HepG2 (cell line): ENCODE data around the gene XXYLT1. TPM values are rescaled to one million over a fixed set of nuclear protein-coding genes. Genes with fewer than 3 reads are reported as not detected.
A peak's percentile ranks its signal among the peaks of the same experiment; 100 is the strongest.

Experiments used
- GLI4 ChIP-seq: sonication (generic); formaldehyde crosslinking; IDR thresholded peaks from 2 replicates; pipeline ENCODE4 v1.5.1; 2020; ENCODE audit warnings: missing genetic modification reagents, mild to moderate bottlenecking, moderate library complexity, borderline replicate concordance
- SAP130 ChIP-seq: IDR thresholded peaks from 2 replicates; pipeline ENCODE4 v1.6.1; 2016; ENCODE audit warnings: low read depth
- SRSF4 ChIP-seq: fragments of 200-400 bp; formaldehyde crosslinking; IDR thresholded peaks from one replicate; pipeline ENCODE4 v1.6.1; 2018; ENCODE audit warnings: mild to moderate bottlenecking, low read depth, low read length, moderate library complexity; ENCODE audit not compliant: poor library complexity, severe bottlenecking
- ZBTB49 ChIP-seq: sonication (generic); formaldehyde crosslinking; IDR thresholded peaks from 2 replicates; pipeline ENCODE4 v1.4.0; 2020; ENCODE audit warnings: missing genetic modification reagents, borderline replicate concordance
- ZMYM3 ChIP-seq: sonication (generic); formaldehyde crosslinking; IDR thresholded peaks from 2 replicates; pipeline ENCODE4 v1.5.1; 2020; ENCODE audit warnings: mild to moderate bottlenecking, missing genetic modification reagents
- ZNF225 ChIP-seq: sonication (generic); formaldehyde crosslinking; IDR thresholded peaks from 2 replicates; pipeline ENCODE4 v1.4.0; 2020; ENCODE audit warnings: mild to moderate bottlenecking, missing genetic modification reagents
- ZNF543 ChIP-seq: sonication (generic); formaldehyde crosslinking; IDR thresholded peaks from 2 replicates; pipeline ENCODE4 v1.4.0; 2020; ENCODE audit warnings: mild to moderate bottlenecking, missing genetic modification reagents
- ZNF710 ChIP-seq: sonication (generic); formaldehyde crosslinking; IDR thresholded peaks from 2 replicates; pipeline ENCODE4 v1.5.0; 2020; ENCODE audit warnings: mild to moderate bottlenecking, missing genetic modification reagents, borderline replicate concordance
- polyA plus RNA-seq, 8 experiments: library from polyadenylated mRNA; depleted of rRNA in 3 of 8; stranded (reverse) in 7 of 8; unstranded in 1 of 8; fragments of >200 nt; fragmentation: Illumina TruSeq in 4 of 8; extraction: Trizol in 4 of 8; gene quantifications; 2 replicates each; pipeline versions ENCODE4 v1.2.1 to v1.2.3, GENCODE V29; 2011 to 2016; ENCODE audit warnings: low read depth in 4 of 8, missing spikeins in 1 of 8, mixed read lengths in 1 of 8; ENCODE audit not compliant: insufficient read depth in 1 of 8
- total RNA-seq, 5 experiments: library from RNA; depleted of rRNA; stranded (reverse); fragments of >200 nt; fragmentation: Illumina TruSeq; extraction: Trizol; gene quantifications; 2 replicates each; pipeline ENCODE4 v1.2.3, GENCODE V29; 2016; ENCODE audit warnings: low read depth in 1 of 5
- TF ChIP-seq, protein P1 (sequence below), 2 experiments: fragments of 450-650 bp in 1 of 2; sonication (generic) in 1 of 2; formaldehyde crosslinking in 1 of 2; IDR thresholded peaks; 2 replicates each; pipeline versions ENCODE4 v1.6.1 to v1.8.0; 2016 to 2022; ENCODE audit warnings: antibody characterized with exemption in 1 of 2, mild to moderate bottlenecking in 1 of 2, missing genetic modification reagents in 1 of 2
- TF ChIP-seq, protein P2 (sequence below): sonication (generic); formaldehyde crosslinking; IDR thresholded peaks from 2 replicates; pipeline ENCODE4 v1.4.0; 2020; ENCODE audit warnings: missing genetic modification reagents; ENCODE audit errors: not compliant biosample characterization

Gene XXYLT1
- total and polyA plus RNA-seq, 2 of the 13 experiments (the other 11 are each of a cell fraction or from before 2014, with no cell fraction given), result 17.7 to 19.0 TPM

- TF ChIP-seq ZMYM3 (CRISPR knock-in tag), result peak; percentile 51; the same call in 1 of the 2 replicates
- peak; percentile 80 for TF ChIP-seq ZNF710 (CRISPR knock-in tag)
- no peak for TF ChIP-seq ZNF543
- peak; percentile 63; the same call in 1 of the 2 replicates for TF ChIP-seq SAP130 (CRISPR knock-in tag)
- no peak for TF ChIP-seq SRSF4
- TF ChIP-seq, protein P1, sequence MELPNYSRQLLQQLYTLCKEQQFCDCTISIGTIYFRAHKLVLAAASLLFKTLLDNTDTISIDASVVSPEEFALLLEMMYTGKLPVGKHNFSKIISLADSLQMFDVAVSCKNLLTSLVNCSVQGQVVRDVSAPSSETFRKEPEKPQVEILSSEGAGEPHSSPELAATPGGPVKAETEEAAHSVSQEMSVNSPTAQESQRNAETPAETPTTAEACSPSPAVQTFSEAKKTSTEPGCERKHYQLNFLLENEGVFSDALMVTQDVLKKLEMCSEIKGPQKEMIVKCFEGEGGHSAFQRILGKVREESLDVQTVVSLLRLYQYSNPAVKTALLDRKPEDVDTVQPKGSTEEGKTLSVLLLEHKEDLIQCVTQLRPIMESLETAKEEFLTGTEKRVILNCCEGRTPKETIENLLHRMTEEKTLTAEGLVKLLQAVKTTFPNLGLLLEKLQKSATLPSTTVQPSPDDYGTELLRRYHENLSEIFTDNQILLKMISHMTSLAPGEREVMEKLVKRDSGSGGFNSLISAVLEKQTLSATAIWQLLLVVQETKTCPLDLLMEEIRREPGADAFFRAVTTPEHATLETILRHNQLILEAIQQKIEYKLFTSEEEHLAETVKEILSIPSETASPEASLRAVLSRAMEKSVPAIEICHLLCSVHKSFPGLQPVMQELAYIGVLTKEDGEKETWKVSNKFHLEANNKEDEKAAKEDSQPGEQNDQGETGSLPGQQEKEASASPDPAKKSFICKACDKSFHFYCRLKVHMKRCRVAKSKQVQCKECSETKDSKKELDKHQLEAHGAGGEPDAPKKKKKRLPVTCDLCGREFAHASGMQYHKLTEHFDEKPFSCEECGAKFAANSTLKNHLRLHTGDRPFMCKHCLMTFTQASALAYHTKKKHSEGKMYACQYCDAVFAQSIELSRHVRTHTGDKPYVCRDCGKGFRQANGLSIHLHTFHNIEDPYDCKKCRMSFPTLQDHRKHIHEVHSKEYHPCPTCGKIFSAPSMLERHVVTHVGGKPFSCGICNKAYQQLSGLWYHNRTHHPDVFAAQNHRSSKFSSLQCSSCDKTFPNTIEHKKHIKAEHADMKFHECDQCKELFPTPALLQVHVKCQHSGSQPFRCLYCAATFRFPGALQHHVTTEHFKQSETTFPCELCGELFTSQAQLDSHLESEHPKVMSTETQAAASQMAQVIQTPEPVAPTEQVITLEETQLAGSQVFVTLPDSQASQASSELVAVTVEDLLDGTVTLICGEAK (IDR thresholded peaks at IDR 0.05), result no peak
- TF ChIP-seq, protein P1 (CRISPR knock-in tag; IDR thresholded peaks at IDR 0.05), result no peak; the same call in 1 of the 2 replicates
- no peak; the same call in 1 of the 2 replicates for TF ChIP-seq GLI4 (CRISPR knock-in tag)
- no peak for TF ChIP-seq ZBTB49 (CRISPR knock-in tag)
- TF ChIP-seq, protein P2, sequence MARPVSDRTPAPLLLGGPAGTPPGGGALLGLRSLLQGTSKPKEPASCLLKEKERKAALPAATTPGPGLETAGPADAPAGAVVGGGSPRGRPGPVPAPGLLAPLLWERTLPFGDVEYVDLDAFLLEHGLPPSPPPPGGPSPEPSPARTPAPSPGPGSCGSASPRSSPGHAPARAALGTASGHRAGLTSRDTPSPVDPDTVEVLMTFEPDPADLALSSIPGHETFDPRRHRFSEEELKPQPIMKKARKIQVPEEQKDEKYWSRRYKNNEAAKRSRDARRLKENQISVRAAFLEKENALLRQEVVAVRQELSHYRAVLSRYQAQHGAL, result no peak
- TF ChIP-seq ZNF225 (CRISPR knock-in tag), result no peak
These were observed 668 bp upstream of the XXYLT1 start (continued) for GRCh38 chr3:195271410-195272243.
